ENCODE measurements around the gene LACTB. TPM values are rescaled to one million over a fixed set of nuclear protein-coding genes. Genes with fewer than 3 reads are reported as not detected.

The LACTB gene
- total and polyA plus RNA-seq, 2 of the 13 experiments (the other 11 are each of a cell fraction or from before 2014, with no cell fraction given) = 14.8 to 23.0 TPM

GRCh38 chr15:63157118-63157843 is 35.6 kb downstream of the LACTB start, which contains the start of gene RPS27L (continued):
- TF ChIP-seq, protein P1, sequence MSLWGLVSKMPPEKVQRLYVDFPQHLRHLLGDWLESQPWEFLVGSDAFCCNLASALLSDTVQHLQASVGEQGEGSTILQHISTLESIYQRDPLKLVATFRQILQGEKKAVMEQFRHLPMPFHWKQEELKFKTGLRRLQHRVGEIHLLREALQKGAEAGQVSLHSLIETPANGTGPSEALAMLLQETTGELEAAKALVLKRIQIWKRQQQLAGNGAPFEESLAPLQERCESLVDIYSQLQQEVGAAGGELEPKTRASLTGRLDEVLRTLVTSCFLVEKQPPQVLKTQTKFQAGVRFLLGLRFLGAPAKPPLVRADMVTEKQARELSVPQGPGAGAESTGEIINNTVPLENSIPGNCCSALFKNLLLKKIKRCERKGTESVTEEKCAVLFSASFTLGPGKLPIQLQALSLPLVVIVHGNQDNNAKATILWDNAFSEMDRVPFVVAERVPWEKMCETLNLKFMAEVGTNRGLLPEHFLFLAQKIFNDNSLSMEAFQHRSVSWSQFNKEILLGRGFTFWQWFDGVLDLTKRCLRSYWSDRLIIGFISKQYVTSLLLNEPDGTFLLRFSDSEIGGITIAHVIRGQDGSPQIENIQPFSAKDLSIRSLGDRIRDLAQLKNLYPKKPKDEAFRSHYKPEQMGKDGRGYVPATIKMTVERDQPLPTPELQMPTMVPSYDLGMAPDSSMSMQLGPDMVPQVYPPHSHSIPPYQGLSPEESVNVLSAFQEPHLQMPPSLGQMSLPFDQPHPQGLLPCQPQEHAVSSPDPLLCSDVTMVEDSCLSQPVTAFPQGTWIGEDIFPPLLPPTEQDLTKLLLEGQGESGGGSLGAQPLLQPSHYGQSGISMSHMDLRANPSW (CRISPR knock-in tag; IDR thresholded peaks at IDR 0.05; ENCODE audit: borderline replicate concordance) = no peak; the same call in 1 of the 2 replicates
- TF ChIP-seq RFX1 (IDR thresholded peaks at IDR 0.05) (no peak), ZNF230 (CRISPR knock-in tag; IDR thresholded peaks at IDR 0.05) (peak; percentile 91; the same call in 1 of the 2 replicates), ZFP82 (CRISPR knock-in tag; IDR thresholded peaks at IDR 0.05; ENCODE audit: borderline replicate concordance) (0 out of 2 replicates have a peak, but pooled peaks have one; percentile 51), NFRKB (IDR thresholded peaks at IDR 0.05) (no peak), SMYD3 (CRISPR knock-in tag; IDR thresholded peaks at IDR 0.05) (no peak), CBX1 (IDR thresholded peaks at IDR 0.05; ENCODE audit: low read depth) (peak; percentile 91), TEAD3 (CRISPR knock-in tag; optimal IDR thresholded peaks at IDR 0.05; ENCODE audit: borderline replicate concordance) (no peak), CREB1 (IDR thresholded peaks at IDR 0.05) (no peak), CREB1 (CRISPR knock-in tag; IDR thresholded peaks at IDR 0.05) (peak; percentile 21; the same call in 1 of the 2 replicates), ZNF292 (CRISPR knock-in tag; IDR thresholded peaks at IDR 0.05; ENCODE audit: borderline replicate concordance, low read depth) (peak; percentile 81; the same call in 1 of the 2 replicates), ZMAT3 (CRISPR knock-in tag; conservative IDR thresholded peaks at IDR 0.05) (peak; percentile 29; the same call in 1 of the 2 replicates), ZNF232 (CRISPR knock-in tag; IDR thresholded peaks at IDR 0.05; ENCODE audit: borderline replicate concordance) (peak; percentile 92), CENPT (CRISPR knock-in tag; IDR thresholded peaks at IDR 0.05; ENCODE audit: low read depth) (no peak), KLF16 (CRISPR knock-in tag; IDR thresholded peaks at IDR 0.05) (peak in 1 of 2 experiments; percentile 86; a peak in 2 of 4 replicates), HINFP (CRISPR knock-in tag; IDR thresholded peaks at IDR 0.05; ENCODE audit: low read depth) (peak; percentile 44; the same call in 1 of the 2 replicates), AHR (CRISPR knock-in tag; IDR thresholded peaks at IDR 0.05) (peak; percentile 89; the same call in 1 of the 2 replicates), ZBTB49 (CRISPR knock-in tag; IDR thresholded peaks at IDR 0.05; ENCODE audit: borderline replicate concordance) (0 out of 2 replicates have a peak, but pooled peaks have one; percentile 7), PRPF4 (IDR thresholded peaks at IDR 0.05; ENCODE audit: low read depth, low read length, poor library complexity, severe bottlenecking) (no peak), ZNF550 (CRISPR knock-in tag; IDR thresholded peaks at IDR 0.05; ENCODE audit: borderline replicate concordance) (no peak), TEAD2 (CRISPR knock-in tag; IDR thresholded peaks at IDR 0.05) (no peak)
- TF ChIP-seq, protein P2, sequence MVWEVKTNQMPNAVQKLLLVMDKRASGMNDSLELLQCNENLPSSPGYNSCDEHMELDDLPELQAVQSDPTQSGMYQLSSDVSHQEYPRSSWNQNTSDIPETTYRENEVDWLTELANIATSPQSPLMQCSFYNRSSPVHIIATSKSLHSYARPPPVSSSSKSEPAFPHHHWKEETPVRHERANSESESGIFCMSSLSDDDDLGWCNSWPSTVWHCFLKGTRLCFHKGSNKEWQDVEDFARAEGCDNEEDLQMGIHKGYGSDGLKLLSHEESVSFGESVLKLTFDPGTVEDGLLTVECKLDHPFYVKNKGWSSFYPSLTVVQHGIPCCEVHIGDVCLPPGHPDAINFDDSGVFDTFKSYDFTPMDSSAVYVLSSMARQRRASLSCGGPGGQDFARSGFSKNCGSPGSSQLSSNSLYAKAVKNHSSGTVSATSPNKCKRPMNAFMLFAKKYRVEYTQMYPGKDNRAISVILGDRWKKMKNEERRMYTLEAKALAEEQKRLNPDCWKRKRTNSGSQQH (CRISPR knock-in tag; IDR thresholded peaks at IDR 0.05; ENCODE audit: low read depth) = peak; percentile 93; the same call in 1 of the 2 replicates

All from HepG2 (cell line).